Calu3 (cell line): Measurements from ENCODE around the gene HSCB. TPM values are rescaled to one million over a fixed set of nuclear protein-coding genes. Genes with fewer than 3 reads are reported as not detected.

Source experiments
- BruUV-seq: library from RNA; stranded (reverse); fragments of 400-500 nt; replicated peaks from 2 replicates; lab custom pipeline; 2021; lab: Mats Ljungman, UMichigan
- CTCF ChIA-PET: fragments of 300-600 bp; sonication (Branson Sonifier 250); formaldehyde crosslinking; loops from one replicate; lab custom pipeline; 2022; ENCODE audit warnings: antibody characterized with exemption; lab: Charles Lee
- DNase-seq: peaks from one replicate; pipeline ENCODE4 v3.0.0; 2022
- H3K27ac Mint-ChIP-seq: one replicate; pipeline ENCODE4 v1.8.0; 2022; ENCODE audit warnings: mixed read lengths; ENCODE audit not compliant: unreplicated experiment
- H3K27me3 Mint-ChIP-seq: one replicate; pipeline ENCODE4 v1.8.0; 2022; ENCODE audit warnings: mixed read lengths; ENCODE audit not compliant: unreplicated experiment
- H3K36me3 Mint-ChIP-seq: one replicate; pipeline ENCODE4 v1.8.0; 2022; ENCODE audit warnings: mild to moderate bottlenecking, moderate library complexity, mixed read lengths; ENCODE audit not compliant: insufficient read depth, unreplicated experiment
- H3K4me1 Mint-ChIP-seq: one replicate; pipeline ENCODE4 v1.8.0; 2022; ENCODE audit warnings: mild to moderate bottlenecking, low read depth, mixed read lengths; ENCODE audit not compliant: unreplicated experiment
- H3K4me3 Mint-ChIP-seq: one replicate; pipeline ENCODE4 v1.8.0; 2022; ENCODE audit warnings: mild to moderate bottlenecking, low read depth, moderate library complexity, mixed read lengths; ENCODE audit not compliant: unreplicated experiment
- H3K9me3 Mint-ChIP-seq: one replicate; pipeline ENCODE4 v1.8.0; 2022; ENCODE audit warnings: low read depth, mixed read lengths; ENCODE audit not compliant: unreplicated experiment
- intact Hi-C: fragments of 100-400 bp; cut with micrococcal nuclease; formaldehyde crosslinking; loops from one replicate; pipeline ENCODE4 v1.10.0; 2022; ENCODE audit not compliant: unreplicated experiment
- total RNA-seq: library from RNA; stranded (reverse); gene quantifications from 2 replicates; pipeline ENCODE4 v1.2.3, GENCODE V29; 2022
- TF ChIP-seq, protein P1 (sequence below): fragments of 200-600 bp; IDR thresholded peaks from one replicate; pipeline ENCODE4 v1.8.0; 2022; ENCODE audit warnings: antibody characterized with exemption; ENCODE audit not compliant: unreplicated experiment

HSCB gene
- total RNA-seq, 1 experiment from 2014 or later = 16.5 TPM

DNA sequence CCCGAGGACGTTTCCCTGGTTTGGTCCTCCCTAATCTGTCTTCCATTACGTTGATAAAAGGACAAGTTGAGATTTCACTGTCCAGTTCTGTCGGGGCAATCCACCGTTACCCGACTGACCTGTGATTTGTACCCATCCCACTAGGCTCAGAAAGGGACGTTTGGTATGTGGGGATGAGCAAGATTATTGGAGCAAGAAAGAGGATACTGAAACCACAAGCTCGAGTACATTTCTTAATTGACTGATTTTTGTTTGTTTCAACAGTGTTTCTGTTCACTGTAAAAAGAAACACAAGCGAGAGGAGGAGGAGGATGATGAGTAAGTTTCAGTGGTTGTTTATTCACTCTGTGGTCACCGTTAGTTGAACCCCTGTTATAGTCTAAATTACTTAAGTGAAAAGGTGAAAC, 31.6 kb downstream of the HSCB start:
- TSS peak; percentile 55 for BruUV-seq
- Mint-ChIP-seq H3K27ac (peak overlapping the region; percentile 43), H3K4me3 (peak overlapping the region; percentile 80), H3K36me3 (peaks cover 54% of the 10 kb centered on the region), H3K4me1 (peaks cover 23% of the 10 kb centered on the region), H3K27me3 (no peaks in the 10 kb centered on the region), H3K9me3 (peaks cover 2% of the 10 kb centered on the region)
- intact Hi-C loops = no loop called here
- DNase-seq = no peak
- TF ChIP-seq, protein P1, sequence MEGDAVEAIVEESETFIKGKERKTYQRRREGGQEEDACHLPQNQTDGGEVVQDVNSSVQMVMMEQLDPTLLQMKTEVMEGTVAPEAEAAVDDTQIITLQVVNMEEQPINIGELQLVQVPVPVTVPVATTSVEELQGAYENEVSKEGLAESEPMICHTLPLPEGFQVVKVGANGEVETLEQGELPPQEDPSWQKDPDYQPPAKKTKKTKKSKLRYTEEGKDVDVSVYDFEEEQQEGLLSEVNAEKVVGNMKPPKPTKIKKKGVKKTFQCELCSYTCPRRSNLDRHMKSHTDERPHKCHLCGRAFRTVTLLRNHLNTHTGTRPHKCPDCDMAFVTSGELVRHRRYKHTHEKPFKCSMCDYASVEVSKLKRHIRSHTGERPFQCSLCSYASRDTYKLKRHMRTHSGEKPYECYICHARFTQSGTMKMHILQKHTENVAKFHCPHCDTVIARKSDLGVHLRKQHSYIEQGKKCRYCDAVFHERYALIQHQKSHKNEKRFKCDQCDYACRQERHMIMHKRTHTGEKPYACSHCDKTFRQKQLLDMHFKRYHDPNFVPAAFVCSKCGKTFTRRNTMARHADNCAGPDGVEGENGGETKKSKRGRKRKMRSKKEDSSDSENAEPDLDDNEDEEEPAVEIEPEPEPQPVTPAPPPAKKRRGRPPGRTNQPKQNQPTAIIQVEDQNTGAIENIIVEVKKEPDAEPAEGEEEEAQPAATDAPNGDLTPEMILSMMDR = no peak
- CTCF ChIA-PET = no interaction called here

DNA sequence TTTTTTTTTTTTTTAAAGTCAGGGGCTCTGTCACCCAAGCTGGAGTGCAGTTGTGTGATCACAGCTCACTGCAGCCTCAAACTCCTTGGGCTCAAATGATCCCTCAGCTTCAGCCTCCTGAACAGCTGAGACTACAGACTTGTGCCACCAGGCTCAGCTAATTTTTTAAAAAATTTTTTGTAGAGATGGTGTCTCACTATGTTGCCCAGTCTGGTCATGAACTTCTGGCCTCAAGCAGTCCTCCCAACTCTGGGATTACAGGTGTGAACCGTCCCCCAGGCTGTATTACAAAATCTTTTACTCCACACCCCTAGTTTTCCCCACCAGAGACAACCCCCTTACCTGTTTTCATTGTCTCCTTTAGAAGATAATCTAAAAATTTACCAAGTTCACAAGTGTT, 32.5 kb downstream of the HSCB start:
- Mint-ChIP-seq H3K4me1 (peaks cover 23% of the 10 kb centered on the region), H3K27me3 (no peaks in the 10 kb centered on the region), H3K36me3 (peaks cover 54% of the 10 kb centered on the region), H3K4me3 (peak overlapping the region; percentile 40), H3K9me3 (no peaks in the 10 kb centered on the region), H3K27ac (peak overlapping the region; percentile 30)
- intact Hi-C loops = no loop called here
- DNase-seq = no peak
- CTCF ChIA-PET = no interaction called here
- BruUV-seq = no TSS peak
- TF ChIP-seq, protein P1 = no peak

DNA sequence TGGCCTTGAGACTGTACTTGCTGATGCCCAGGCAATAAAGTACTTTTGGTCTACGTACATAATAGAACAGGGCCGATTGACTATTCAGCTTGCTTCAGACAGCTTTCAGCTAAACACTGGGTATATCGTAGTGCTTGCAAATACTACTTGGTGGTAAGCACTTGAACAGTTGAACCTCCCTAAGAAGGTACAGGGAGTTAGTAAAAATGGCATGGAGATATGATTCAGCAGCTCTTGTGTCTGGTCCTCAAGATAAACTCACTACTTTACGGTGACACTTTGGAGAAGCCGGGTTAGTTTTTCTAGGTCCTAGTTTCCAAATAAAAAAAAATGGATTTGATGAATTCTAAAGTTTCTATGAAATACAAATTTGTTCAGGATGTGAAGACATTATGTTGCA, 38.0 kb downstream of the HSCB start:
- CTCF ChIA-PET = no interaction called here
- no TSS peak for BruUV-seq
- intact Hi-C loops = no loop called here
- DNase-seq = no peak
- no peaks in the 10 kb centered on the region for H3K27me3 Mint-ChIP-seq
- TF ChIP-seq, protein P1 = no peak
- H3K36me3 Mint-ChIP-seq = peaks cover 58% of the 10 kb centered on the region
- H3K4me3 Mint-ChIP-seq = no peak overlapping the region
- H3K9me3 Mint-ChIP-seq = no peaks in the 10 kb centered on the region
- no peak overlapping the region for H3K27ac Mint-ChIP-seq
- H3K4me1 Mint-ChIP-seq = peaks cover 7% of the 10 kb centered on the region

DNA sequence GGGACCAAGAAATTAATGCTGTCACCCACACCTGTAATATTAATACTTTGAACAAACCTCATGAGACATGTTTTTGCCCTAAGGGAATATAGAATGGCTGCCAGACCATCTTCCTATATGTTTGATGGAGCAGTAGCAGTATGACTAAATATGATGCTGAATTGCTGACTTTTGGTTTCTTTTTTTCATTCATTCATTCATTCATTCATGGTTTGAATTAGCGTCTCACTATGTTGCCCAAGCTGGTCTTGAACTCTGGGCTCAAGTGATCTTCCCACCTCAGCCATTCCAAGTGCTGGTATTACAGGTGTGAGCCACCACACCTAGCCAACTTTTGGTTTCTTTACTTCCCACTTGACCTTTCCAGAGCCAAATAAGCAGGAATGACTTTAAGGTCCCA, 38.5 kb downstream of the HSCB start:
- CTCF ChIA-PET = no interaction called here
- no peak overlapping the region for H3K27ac Mint-ChIP-seq
- intact Hi-C loops = no loop called here

More for the DNA sequence above, 38.5 kb downstream of the HSCB start:
- no TSS peak for BruUV-seq
- H3K4me1 Mint-ChIP-seq = peaks cover 3% of the 10 kb centered on the region
- TF ChIP-seq, protein P1 = no peak
- H3K4me3 Mint-ChIP-seq = no peak overlapping the region
- peaks cover 58% of the 10 kb centered on the region for H3K36me3 Mint-ChIP-seq
- H3K9me3 Mint-ChIP-seq = no peaks in the 10 kb centered on the region
- no peak for DNase-seq
- no peaks in the 10 kb centered on the region for H3K27me3 Mint-ChIP-seq
